K562 (cell line): ENCODE results near the gene RYK. TPM values are rescaled to one million over a fixed set of nuclear protein-coding genes. Genes with fewer than 3 reads are reported as not detected.

ENCODE experiments used
- ASH1L ChIP-seq: fragments of 450-650 bp; IDR thresholded peaks from 2 replicates; pipeline ENCODE4 v1.6.1; 2018; ENCODE audit warnings: borderline replicate concordance, mild to moderate bottlenecking, low read depth; ENCODE audit not compliant: partially characterized antibody
- ELK1 ChIP-seq: sonication (generic); formaldehyde crosslinking; IDR thresholded peaks from 2 replicates; pipeline ENCODE4 v1.8.1; 2022; ENCODE audit warnings: missing genetic modification reagents
- GABPB2 ChIP-seq: fragments of 250-450 bp; sonication (Bioruptor Pico); conservative IDR thresholded peaks from 2 replicates; pipeline ENCODE4 v1.5.1; 2021; ENCODE audit warnings: mild to moderate bottlenecking
- MAFG ChIP-seq: fragments of 450-650 bp; conservative IDR thresholded peaks from 2 replicates; pipeline ENCODE4 v1.6.1; 2016; ENCODE audit warnings: missing genetic modification characterization, missing compliant biosample characterization
- SAFB2 ChIP-seq: fragments of 200-400 bp; formaldehyde crosslinking; IDR thresholded peaks from 2 replicates; pipeline ENCODE4 v1.6.1; 2018; ENCODE audit warnings: borderline replicate concordance, low read length, low read depth, moderate library complexity; ENCODE audit not compliant: severe bottlenecking
- ZFP36 ChIP-seq: fragments of 150-350 bp; IDR thresholded peaks from 2 replicates; pipeline ENCODE4 v1.6.1; 2018; ENCODE audit warnings: low read length, low read depth; ENCODE audit not compliant: partially characterized antibody
- ZNF695 ChIP-seq: fragments of 450-650 bp; formaldehyde crosslinking; IDR thresholded peaks from 2 replicates; pipeline ENCODE4 v1.4.0; 2020; ENCODE audit warnings: mild to moderate bottlenecking, moderate library complexity
- polyA plus RNA-seq, 8 experiments: library from polyadenylated mRNA; depleted of rRNA in 4 of 8; stranded (reverse) in 5 of 8; unstranded in 3 of 8; fragments of >200 nt; fragmentation: Nextera tagmentation in 2 of 8; fragmentation: Illumina TruSeq in 1 of 8; extraction: Ambion mirVana in 2 of 8; extraction: Trizol in 1 of 8; gene quantifications; 2 replicates each; pipeline versions ENCODE4 v1.2.1 to v1.2.3, GENCODE V29; 2011 to 2014; ENCODE audit warnings: inconsistent platforms in 1 of 8, missing spikeins in 1 of 8
- total RNA-seq, 7 experiments: library from RNA; depleted of rRNA in 6 of 7; stranded (reverse); fragments of >200 nt in 6 of 7; fragmentation: Illumina TruSeq in 2 of 7; extraction: Trizol in 2 of 7; gene quantifications; 2 replicates each; pipeline versions ENCODE4 v1.2.1 to v1.2.3, GENCODE V29; 2011 to 2021; ENCODE audit warnings: low replicate concordance in 1 of 7
- TF ChIP-seq, protein P1 (sequence below), 2 experiments: fragments of 450-650 bp; IDR thresholded peaks; 2 replicates each; pipeline ENCODE4 v1.6.1; 2016

The RYK gene
- total and polyA plus RNA-seq, 9 of the 15 experiments (the other 6 are each of a cell fraction or from before 2014, with no cell fraction given) = 4.2 to 29.5 (median 16.6) TPM

DNA sequence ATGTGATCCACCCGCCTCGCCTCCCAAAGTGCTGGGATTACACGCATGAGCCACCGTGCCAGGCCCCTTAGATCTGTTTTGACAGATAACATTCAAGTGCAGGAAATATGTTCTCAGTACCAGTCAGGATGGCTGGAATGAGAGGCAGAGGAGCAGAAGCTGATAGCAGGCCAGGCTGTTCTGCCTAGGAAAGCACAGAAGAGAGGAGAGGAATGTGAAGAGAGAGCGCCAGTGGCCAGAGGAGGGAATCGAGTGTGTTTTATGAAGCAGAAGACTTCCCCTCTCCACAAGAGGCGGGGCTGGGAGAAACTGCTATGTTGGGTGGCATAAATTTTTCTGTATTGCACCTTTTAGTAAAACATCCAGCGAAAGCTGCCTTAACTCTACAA, 32.0 kb upstream of the RYK start (continued):
- TF ChIP-seq SAFB2 (no peak), ASH1L (no peak), GABPB2 (CRISPR knock-in tag) (no peak), ELK1 (CRISPR knock-in tag) (no peak), ZNF695 (CRISPR knock-in tag) (no peak), MAFG (no peak), ZFP36 (no peak)
- TF ChIP-seq, protein P1, sequence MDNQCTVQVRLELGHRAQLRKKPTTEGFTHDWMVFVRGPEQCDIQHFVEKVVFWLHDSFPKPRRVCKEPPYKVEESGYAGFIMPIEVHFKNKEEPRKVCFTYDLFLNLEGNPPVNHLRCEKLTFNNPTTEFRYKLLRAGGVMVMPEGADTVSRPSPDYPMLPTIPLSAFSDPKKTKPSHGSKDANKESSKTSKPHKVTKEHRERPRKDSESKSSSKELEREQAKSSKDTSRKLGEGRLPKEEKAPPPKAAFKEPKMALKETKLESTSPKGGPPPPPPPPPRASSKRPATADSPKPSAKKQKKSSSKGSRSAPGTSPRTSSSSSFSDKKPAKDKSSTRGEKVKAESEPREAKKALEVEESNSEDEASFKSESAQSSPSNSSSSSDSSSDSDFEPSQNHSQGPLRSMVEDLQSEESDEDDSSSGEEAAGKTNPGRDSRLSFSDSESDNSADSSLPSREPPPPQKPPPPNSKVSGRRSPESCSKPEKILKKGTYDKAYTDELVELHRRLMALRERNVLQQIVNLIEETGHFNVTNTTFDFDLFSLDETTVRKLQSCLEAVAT (IDR thresholded peaks at IDR 0.05) = no peak
